GM12874 (cell line): Measurements from ENCODE around the gene POC1A.

Experiments used
- TF ChIP-seq, protein P1 (sequence below): IDR thresholded peaks from 2 replicates; pipeline ENCODE4 v1.5.1; 2011; ENCODE audit warnings: low read depth, mild to moderate bottlenecking, control low read depth, low read length, moderate library complexity; ENCODE audit not compliant: insufficient read depth

Gene POC1A

DNA sequence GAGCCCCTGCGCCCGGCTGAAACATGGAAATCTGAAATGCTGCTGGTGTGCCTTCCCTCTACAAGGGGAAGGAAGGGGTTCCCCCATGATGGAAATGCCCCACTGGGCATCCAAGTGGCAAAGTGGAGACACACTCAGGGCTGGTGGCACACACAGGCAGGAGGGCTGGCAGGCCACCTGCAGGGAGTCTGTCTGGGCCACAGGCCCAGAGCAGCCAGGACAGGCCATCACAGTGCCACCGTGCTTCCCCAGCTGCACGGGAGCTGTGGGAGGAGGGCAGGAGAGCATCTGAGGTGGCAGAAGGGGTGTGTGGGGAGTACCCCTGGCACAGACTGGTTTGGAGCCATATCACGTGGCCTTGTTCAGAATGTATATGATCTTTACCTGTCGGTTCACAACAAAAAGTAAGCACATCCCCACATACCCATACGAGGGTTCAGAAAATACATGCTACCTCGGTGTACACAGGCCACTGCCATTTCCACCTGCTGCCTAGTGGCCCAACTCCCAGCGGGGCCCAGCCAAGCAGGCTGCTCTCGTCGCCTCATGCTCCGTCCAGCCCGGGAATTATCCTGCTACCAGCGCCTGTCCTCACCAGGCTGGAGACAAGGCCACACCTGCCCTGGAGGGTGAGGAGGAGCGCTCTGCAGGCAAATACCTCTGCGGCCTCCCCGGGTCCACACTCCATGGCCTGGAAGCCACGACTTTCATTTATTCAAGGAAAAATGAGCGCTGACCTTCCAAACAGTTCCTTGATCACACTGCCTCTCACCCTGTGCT, 75.3 kb downstream of the POC1A start:
- TF ChIP-seq, protein P1, sequence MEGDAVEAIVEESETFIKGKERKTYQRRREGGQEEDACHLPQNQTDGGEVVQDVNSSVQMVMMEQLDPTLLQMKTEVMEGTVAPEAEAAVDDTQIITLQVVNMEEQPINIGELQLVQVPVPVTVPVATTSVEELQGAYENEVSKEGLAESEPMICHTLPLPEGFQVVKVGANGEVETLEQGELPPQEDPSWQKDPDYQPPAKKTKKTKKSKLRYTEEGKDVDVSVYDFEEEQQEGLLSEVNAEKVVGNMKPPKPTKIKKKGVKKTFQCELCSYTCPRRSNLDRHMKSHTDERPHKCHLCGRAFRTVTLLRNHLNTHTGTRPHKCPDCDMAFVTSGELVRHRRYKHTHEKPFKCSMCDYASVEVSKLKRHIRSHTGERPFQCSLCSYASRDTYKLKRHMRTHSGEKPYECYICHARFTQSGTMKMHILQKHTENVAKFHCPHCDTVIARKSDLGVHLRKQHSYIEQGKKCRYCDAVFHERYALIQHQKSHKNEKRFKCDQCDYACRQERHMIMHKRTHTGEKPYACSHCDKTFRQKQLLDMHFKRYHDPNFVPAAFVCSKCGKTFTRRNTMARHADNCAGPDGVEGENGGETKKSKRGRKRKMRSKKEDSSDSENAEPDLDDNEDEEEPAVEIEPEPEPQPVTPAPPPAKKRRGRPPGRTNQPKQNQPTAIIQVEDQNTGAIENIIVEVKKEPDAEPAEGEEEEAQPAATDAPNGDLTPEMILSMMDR = no peak

GRCh38 chr3:52077925-52078324, 76.3 kb downstream of the POC1A start:
- TF ChIP-seq, protein P1 = no peak

DNA sequence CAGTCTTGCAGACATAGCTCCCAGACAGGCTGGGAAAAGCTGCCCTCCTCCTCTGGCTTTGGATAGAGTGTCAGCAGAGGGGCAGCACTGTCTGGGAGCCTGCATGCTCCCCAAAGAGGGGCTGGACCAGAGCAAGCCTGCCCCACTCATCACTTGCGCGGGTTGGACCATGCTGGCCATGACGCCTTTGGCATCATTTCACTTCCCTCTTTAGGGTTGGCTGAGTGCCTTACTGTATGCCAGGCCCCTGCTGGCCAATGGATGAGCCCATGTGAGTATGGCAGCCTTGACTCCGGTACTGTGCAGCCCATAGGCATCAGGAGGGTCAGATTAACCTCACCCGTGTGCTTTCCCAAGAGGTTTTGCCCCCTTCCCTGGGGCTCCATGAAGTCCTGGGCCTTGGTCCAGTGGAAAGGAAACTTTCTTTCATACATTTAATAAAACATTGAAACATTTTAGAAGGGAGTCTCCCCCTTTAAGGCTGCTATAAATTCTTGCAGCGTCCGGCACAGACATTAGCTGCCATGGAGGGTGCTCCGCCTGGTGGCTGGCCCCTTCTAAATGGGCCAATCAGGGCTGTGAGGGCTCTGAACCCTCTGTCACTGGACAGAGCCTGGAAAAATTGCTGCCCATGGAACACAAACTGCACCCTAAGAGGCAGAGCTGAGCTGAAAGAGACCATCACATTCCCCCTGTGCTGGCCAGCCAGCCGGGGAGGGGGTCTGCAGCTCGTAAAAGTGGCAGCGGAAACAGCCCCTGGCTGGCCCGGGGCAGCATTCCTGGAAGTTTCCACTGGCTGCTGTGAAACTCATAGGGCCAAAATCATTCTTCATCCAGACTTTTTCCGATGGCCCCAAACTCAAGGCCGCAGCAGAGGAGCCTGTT, 77.1 kb downstream of the POC1A start:
- TF ChIP-seq, protein P1 = no peak

GRCh38 chr3:52073490-52073889, 80.7 kb downstream of the POC1A start:
- TF ChIP-seq, protein P1 = no peak

- TF ChIP-seq, protein P1 = no peak
Measured at GRCh38 chr3:52072471-52072870, 81.8 kb downstream of the POC1A start.

DNA sequence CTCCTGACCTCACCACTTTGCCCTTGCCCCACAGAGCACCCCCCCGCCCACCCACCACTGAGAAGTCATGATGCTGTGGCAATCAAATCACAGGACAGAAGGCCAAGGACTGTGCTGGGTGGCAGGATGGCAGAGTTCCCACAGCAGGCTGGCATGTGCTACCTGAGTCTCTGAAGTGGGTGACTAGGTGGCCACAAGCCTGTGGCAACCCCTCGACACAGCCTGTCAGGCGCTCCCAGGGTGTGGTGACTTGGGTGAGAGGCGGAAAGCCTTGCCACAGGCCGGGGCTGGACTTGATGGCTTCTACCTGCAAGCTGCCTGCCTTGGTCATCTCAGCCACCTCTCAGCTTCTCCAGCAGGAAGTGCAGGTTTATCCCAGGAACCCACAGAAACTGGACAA, 82.2 kb downstream of the POC1A start:
- TF ChIP-seq, protein P1 = no peak

DNA sequence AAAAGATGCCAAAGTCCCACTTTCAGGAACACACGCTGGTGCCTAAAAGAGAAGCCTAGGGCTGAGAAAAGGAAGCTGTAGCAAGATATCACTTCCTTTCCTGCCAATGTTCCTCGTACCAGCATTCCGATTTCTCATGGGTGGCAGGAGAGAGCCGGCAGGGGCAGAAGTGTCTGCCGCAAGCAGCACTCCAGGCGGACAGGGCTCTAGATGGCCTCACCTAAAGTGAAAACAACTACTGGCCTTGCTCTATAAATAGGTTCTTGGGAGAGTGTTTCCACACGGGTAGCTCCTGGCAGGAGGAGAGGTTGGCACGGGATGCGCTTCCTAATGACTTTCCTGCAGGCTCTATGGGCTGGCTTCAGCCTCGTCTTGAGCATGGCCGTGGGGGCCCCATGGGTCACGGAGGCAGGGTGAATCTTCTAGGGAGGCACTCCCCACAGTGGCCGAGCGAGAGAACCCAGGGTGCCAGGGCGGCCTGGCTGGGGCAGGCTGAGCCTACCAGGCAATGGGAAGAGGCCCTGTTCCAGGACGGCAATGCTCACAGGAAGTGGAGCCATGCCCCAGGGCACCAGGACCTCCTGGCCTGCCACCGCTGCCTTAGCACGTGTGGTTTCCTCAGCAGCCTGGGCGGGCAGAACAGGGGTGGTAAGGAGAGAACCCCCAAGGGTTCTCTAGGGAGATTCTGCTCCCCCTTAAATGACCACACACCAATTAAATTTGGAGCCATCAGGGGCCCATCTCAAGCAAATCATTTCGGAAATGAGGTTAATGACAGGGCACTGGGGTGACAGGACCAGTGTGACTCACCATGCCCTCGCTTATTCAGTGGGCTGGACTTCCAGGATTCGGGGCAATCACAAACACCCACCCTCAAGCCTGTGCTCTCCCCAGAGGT, 83.2 kb downstream of the POC1A start:
- TF ChIP-seq, protein P1 = no peak
